ENCODE results near the gene HPS3. TPM values are rescaled to one million over a fixed set of nuclear protein-coding genes. Genes with fewer than 3 reads are reported as not detected.
A peak's percentile ranks its signal among the peaks of the same experiment; 100 is the strongest.

The HPS3 gene
- total RNA-seq, 2 experiments from 2014 or later, result 26.8 to 29.0 TPM

- POLR2A ChIA-PET, result interaction anchor here (0.6 kb wide), 1 partner anchor 33 kb away, joined by 3 read pairs; no protein-coding TSS in a partner anchor
- H3K9me3 Mint-ChIP-seq (ENCODE audit: insufficient read depth), result no peaks in the 10 kb centered on the region
- H3K27me3 Mint-ChIP-seq (ENCODE audit: low read depth), result no peaks in the 10 kb centered on the region
- H3K27ac Mint-ChIP-seq, result no peak overlapping the region
- H3K4me1 Mint-ChIP-seq (ENCODE audit: low read depth), result peaks cover 8% of the 10 kb centered on the region
- ATAC-seq (peak; percentile 55), DNase-seq (no peak)
- H3K36me3 Mint-ChIP-seq (ENCODE audit: low read depth), result peaks cover 53% of the 10 kb centered on the region
- CTCF ChIA-PET, result no interaction called here
- no peak overlapping the region for H3K4me3 Mint-ChIP-seq
These were observed 33.6 kb downstream of the HPS3 start for GRCh38 chr3:149163066-149163465.

GRCh38 chr3:149167898-149168297 lies 38.5 kb downstream of the HPS3 start:
- peaks cover 58% of the 10 kb centered on the region for H3K36me3 Mint-ChIP-seq (ENCODE audit: low read depth)
- no peak for ATAC-seq
- no peak for DNase-seq
- ChIA-PET CTCF (no interaction called here), POLR2A (no interaction called here)
- H3K9me3 Mint-ChIP-seq (ENCODE audit: insufficient read depth), result no peaks in the 10 kb centered on the region
- H3K4me1 Mint-ChIP-seq (ENCODE audit: low read depth), result peaks cover 4% of the 10 kb centered on the region
- H3K27ac Mint-ChIP-seq, result no peak overlapping the region
- no peaks in the 10 kb centered on the region for H3K27me3 Mint-ChIP-seq (ENCODE audit: low read depth)
- no peak overlapping the region for H3K4me3 Mint-ChIP-seq

GRCh38 chr3:149170672-149171071 lies 41.2 kb downstream of the HPS3 start:
- H3K9me3 Mint-ChIP-seq (ENCODE audit: insufficient read depth), result no peaks in the 10 kb centered on the region
- POLR2A ChIA-PET, result no interaction called here
- no peak overlapping the region for H3K27ac Mint-ChIP-seq
- no peaks in the 10 kb centered on the region for H3K27me3 Mint-ChIP-seq (ENCODE audit: low read depth)
- ATAC-seq (no peak), DNase-seq (no peak)
- H3K4me3 Mint-ChIP-seq, result no peak overlapping the region
- peaks cover 12% of the 10 kb centered on the region for H3K4me1 Mint-ChIP-seq (ENCODE audit: low read depth)
- CTCF ChIA-PET, result interaction anchor here (0.6 kb wide), 1 partner anchor 246 kb away, joined by 4 read pairs; no protein-coding TSS in a partner anchor
- H3K36me3 Mint-ChIP-seq (ENCODE audit: low read depth), result peaks cover 56% of the 10 kb centered on the region

GRCh38 chr3:149174901-149175300 lies 45.5 kb downstream of the HPS3 start:
- ChIA-PET CTCF (no interaction called here), POLR2A (no interaction called here)
- DNase-seq, result peak; percentile 41
- ATAC-seq, result peak; percentile 36
- H3K27ac Mint-ChIP-seq, result no peak overlapping the region
- peaks cover 45% of the 10 kb centered on the region for H3K36me3 Mint-ChIP-seq (ENCODE audit: low read depth)
- H3K4me3 Mint-ChIP-seq, result no peak overlapping the region
- no peaks in the 10 kb centered on the region for H3K27me3 Mint-ChIP-seq (ENCODE audit: low read depth)
- no peaks in the 10 kb centered on the region for H3K9me3 Mint-ChIP-seq (ENCODE audit: insufficient read depth)
- H3K4me1 Mint-ChIP-seq (ENCODE audit: low read depth), result peaks cover 12% of the 10 kb centered on the region

GRCh38 chr3:149177122-149177521 lies 47.7 kb downstream of the HPS3 start:
- H3K4me1 Mint-ChIP-seq (ENCODE audit: low read depth), result peaks cover 12% of the 10 kb centered on the region
- no peak overlapping the region for H3K27ac Mint-ChIP-seq
- no peaks in the 10 kb centered on the region for H3K9me3 Mint-ChIP-seq (ENCODE audit: insufficient read depth)
- H3K4me3 Mint-ChIP-seq, result no peak overlapping the region
- no peak for DNase-seq
- POLR2A ChIA-PET, result no interaction called here
- H3K27me3 Mint-ChIP-seq (ENCODE audit: low read depth), result no peaks in the 10 kb centered on the region
- no peak for ATAC-seq
- CTCF ChIA-PET, result no interaction called here
- peaks cover 31% of the 10 kb centered on the region for H3K36me3 Mint-ChIP-seq (ENCODE audit: low read depth)

GRCh38 chr3:149179220-149179619 lies 49.8 kb downstream of the HPS3 start:
- Mint-ChIP-seq H3K4me1 (ENCODE audit: low read depth) (peaks cover 8% of the 10 kb centered on the region), H3K36me3 (ENCODE audit: low read depth) (peaks cover 15% of the 10 kb centered on the region), H3K27ac (no peak overlapping the region), H3K4me3 (no peak overlapping the region), H3K9me3 (ENCODE audit: insufficient read depth) (no peaks in the 10 kb centered on the region), H3K27me3 (ENCODE audit: low read depth) (no peaks in the 10 kb centered on the region)
- ChIA-PET POLR2A (no interaction called here), CTCF (interaction anchor here (1.1 to 1.3 kb wide), 2 partner anchors 14 to 58 kb away, joined by 3 read pairs; no protein-coding TSS in a partner anchor)
- DNase-seq (no peak), ATAC-seq (no peak)

- H3K4me1 Mint-ChIP-seq (ENCODE audit: low read depth), result peaks cover 1% of the 10 kb centered on the region
- no peak for DNase-seq
- peaks cover 9% of the 10 kb centered on the region for H3K36me3 Mint-ChIP-seq (ENCODE audit: low read depth)
- ChIA-PET CTCF (interaction anchor here (0.9 to 1.3 kb wide), 3 partner anchors 15 to 225 kb away, joined by 3 read pairs; no protein-coding TSS in a partner anchor), POLR2A (no interaction called here)
- no peak overlapping the region for H3K4me3 Mint-ChIP-seq
- no peak for ATAC-seq
- H3K27ac Mint-ChIP-seq, result no peak overlapping the region
- no peaks in the 10 kb centered on the region for H3K9me3 Mint-ChIP-seq (ENCODE audit: insufficient read depth)
- no peaks in the 10 kb centered on the region for H3K27me3 Mint-ChIP-seq (ENCODE audit: low read depth)
These were observed 50.7 kb downstream of the HPS3 start for GRCh38 chr3:149180057-149180573.

GRCh38 chr3:149181182-149181581 lies 51.7 kb downstream of the HPS3 start:
- Mint-ChIP-seq H3K27ac (no peak overlapping the region), H3K9me3 (ENCODE audit: insufficient read depth) (no peaks in the 10 kb centered on the region), H3K4me3 (no peak overlapping the region), H3K36me3 (ENCODE audit: low read depth) (peaks cover 6% of the 10 kb centered on the region), H3K27me3 (ENCODE audit: low read depth) (no peaks in the 10 kb centered on the region), H3K4me1 (ENCODE audit: low read depth) (no peaks in the 10 kb centered on the region)
- ATAC-seq (no peak), DNase-seq (no peak)
- ChIA-PET POLR2A (no interaction called here), CTCF (no interaction called here)

GRCh38 chr3:149186219-149186618 lies 56.8 kb downstream of the HPS3 start:
- H3K4me1 Mint-ChIP-seq (ENCODE audit: low read depth), result no peaks in the 10 kb centered on the region
- no peak for ATAC-seq
- H3K27ac Mint-ChIP-seq, result no peak overlapping the region
- no peak for DNase-seq
- H3K36me3 Mint-ChIP-seq (ENCODE audit: low read depth), result no peaks in the 10 kb centered on the region
- ChIA-PET CTCF (no interaction called here), POLR2A (no interaction called here)
- no peaks in the 10 kb centered on the region for H3K9me3 Mint-ChIP-seq (ENCODE audit: insufficient read depth)
- peaks cover 15% of the 10 kb centered on the region for H3K27me3 Mint-ChIP-seq (ENCODE audit: low read depth)
- H3K4me3 Mint-ChIP-seq, result no peak overlapping the region

- ATAC-seq (no peak), DNase-seq (no peak)
- Mint-ChIP-seq H3K27me3 (ENCODE audit: low read depth) (peaks cover 15% of the 10 kb centered on the region), H3K27ac (no peak overlapping the region), H3K9me3 (ENCODE audit: insufficient read depth) (no peaks in the 10 kb centered on the region), H3K4me1 (ENCODE audit: low read depth) (no peaks in the 10 kb centered on the region), H3K36me3 (ENCODE audit: low read depth) (no peaks in the 10 kb centered on the region), H3K4me3 (no peak overlapping the region)
- CTCF ChIA-PET, result no interaction called here
- POLR2A ChIA-PET, result no interaction called here
These were observed 57.3 kb downstream of the HPS3 start for GRCh38 chr3:149186721-149187120.

- Mint-ChIP-seq H3K9me3 (ENCODE audit: insufficient read depth) (no peaks in the 10 kb centered on the region), H3K4me1 (ENCODE audit: low read depth) (no peaks in the 10 kb centered on the region), H3K27me3 (ENCODE audit: low read depth) (peaks cover 15% of the 10 kb centered on the region), H3K36me3 (ENCODE audit: low read depth) (no peaks in the 10 kb centered on the region), H3K4me3 (no peak overlapping the region), H3K27ac (no peak overlapping the region)
- ChIA-PET POLR2A (no interaction called here), CTCF (no interaction called here)
- no peak for DNase-seq
- ATAC-seq, result no peak
These were observed 59.1 kb downstream of the HPS3 start for GRCh38 chr3:149188494-149188893.

GRCh38 chr3:149195221-149195620 lies 65.8 kb downstream of the HPS3 start:
- Mint-ChIP-seq H3K27ac (no peak overlapping the region), H3K4me1 (ENCODE audit: low read depth) (no peaks in the 10 kb centered on the region), H3K4me3 (no peak overlapping the region), H3K27me3 (ENCODE audit: low read depth) (peaks cover 41% of the 10 kb centered on the region), H3K36me3 (ENCODE audit: low read depth) (no peaks in the 10 kb centered on the region), H3K9me3 (ENCODE audit: insufficient read depth) (no peaks in the 10 kb centered on the region)
- ATAC-seq (no peak), DNase-seq (no peak)
- POLR2A ChIA-PET, result no interaction called here
- CTCF ChIA-PET, result interaction anchor here (1.3 kb wide), 1 partner anchor 65 kb away, joined by 3 read pairs; the partner anchor contains the start of gene HPS3

Measured in activated CD8-positive, alpha-beta T cell treated with anti-CD3 and anti-CD28 coated beads, Interleukin-2, amount 10 ng/mL, durations not matched to agents 7 days and 5 days (primary cell).